Measurements from ENCODE around the gene TOR1AIP2.

GRCh38 chr1:179800481-179800880 lies 77.1 kb downstream of the TOR1AIP2 start:
- TF ChIP-seq POLR2A (IDR thresholded peaks at IDR 0.05) (no peak), POLR2AphosphoS5 (IDR thresholded peaks at IDR 0.05) (no peak)

Data from prostate gland (tissue), 1 donor.